IMR-90 (cell line): ENCODE measurements around the gene ZNF20. TPM values are rescaled to one million over a fixed set of nuclear protein-coding genes. Genes with fewer than 3 reads are reported as not detected.
"Not testable (repeated sequence)": the region's sequence is repeated elsewhere in the genome, so short reads cannot be mapped to it uniquely, and the experiment has no call there.

Experiments used
- ATAC-seq: fragments of 200-7000 bp; cut with Tn5 transposase; 2 replicates; pipeline ENCODE4 v1.9.1; 2020; ENCODE audit warnings: low read depth, mild to moderate bottlenecking, moderate library complexity
- BruUV-seq: library from RNA; stranded (reverse); fragments of 400-500 nt; replicated peaks from 2 replicates; lab custom pipeline; 2021; lab: Mats Ljungman, UMichigan
- CTCF ChIA-PET: fragments of 300-600 bp; formaldehyde crosslinking; extraction: SDS; loops from one replicate; lab custom pipeline; 2021; ENCODE audit warnings: antibody characterized with exemption; lab: Yijun Ruan, JAX
- POLR2A ChIA-PET: fragments of 300-600 bp; sonication (Branson Sonifier 250); formaldehyde crosslinking; loops from one replicate; lab custom pipeline; 2022; ENCODE audit warnings: antibody characterized with exemption; ENCODE audit not compliant: unreplicated experiment; lab: Charles Lee
- DNase-seq: peaks from one replicate; pipeline ENCODE4 v3.0.0; 2013
- H2AFZ ChIP-seq: replicated peaks from 2 replicates; pipeline ENCODE3; 2013; ENCODE audit warnings: low read length, mild to moderate bottlenecking; ENCODE audit not compliant: poor library complexity
- H2AK5ac ChIP-seq: 2 replicates; pipeline ENCODE4 v1.6.1; 2013; ENCODE audit warnings: low read depth, low read length, inconsistent platforms
- H2AK9ac ChIP-seq: replicated peaks from 2 replicates; pipeline ENCODE3; 2013; ENCODE audit warnings: mild to moderate bottlenecking, low read depth, low read length, moderate library complexity; ENCODE audit not compliant: poor library complexity
- H2BK120ac ChIP-seq: 2 replicates; pipeline ENCODE4 v1.6.1; 2013; ENCODE audit warnings: low read depth, low read length, inconsistent platforms
- H2BK15ac ChIP-seq: 3 replicates; pipeline ENCODE4 v1.6.1; 2013; ENCODE audit warnings: low read depth, low read length, inconsistent platforms
- H2BK20ac ChIP-seq: 2 replicates; pipeline ENCODE4 v1.6.1; 2013; ENCODE audit warnings: low read depth, mild to moderate bottlenecking, inconsistent platforms, low read length, moderate library complexity
- H2BK5ac ChIP-seq: 2 replicates; pipeline ENCODE4 v1.6.1; 2013; ENCODE audit warnings: mild to moderate bottlenecking, low read depth, low read length, inconsistent platforms; ENCODE audit not compliant: poor library complexity, severe bottlenecking
- H3K14ac ChIP-seq: replicated peaks from 2 replicates; pipeline ENCODE4 v1.6.1; 2013; ENCODE audit warnings: low read depth, low read length, inconsistent platforms
- H3K18ac ChIP-seq: 2 replicates; pipeline ENCODE4 v1.6.1; 2013; ENCODE audit warnings: low read depth, low read length, control low read depth
- H3K23ac ChIP-seq: 2 replicates; pipeline ENCODE4 v1.6.1; 2013; ENCODE audit warnings: low read depth, low read length, inconsistent platforms
- H3K27ac ChIP-seq: 2 replicates; pipeline ENCODE4 v1.5.1; 2013; ENCODE audit warnings: mild to moderate bottlenecking, control low read depth, low read length; ENCODE audit not compliant: insufficient read depth
- H3K27me3 ChIP-seq: 2 replicates; pipeline ENCODE4 v1.6.1; 2013; ENCODE audit warnings: low read length; ENCODE audit not compliant: control insufficient read depth, insufficient read depth
- H3K36me3 ChIP-seq: 2 replicates; pipeline ENCODE4 v1.6.1; 2013; ENCODE audit warnings: low read length, mixed read lengths; ENCODE audit not compliant: control insufficient read depth, insufficient read depth
- H3K4ac ChIP-seq: 2 replicates; pipeline ENCODE4 v1.6.1; 2013; ENCODE audit warnings: low read depth, low read length, inconsistent platforms
- H3K4me1 ChIP-seq: 2 replicates; pipeline ENCODE4 v1.6.1; 2013; ENCODE audit warnings: low read length, mixed read lengths; ENCODE audit not compliant: control insufficient read depth, insufficient read depth
- H3K4me2 ChIP-seq: 2 replicates; pipeline ENCODE4 v1.6.1; 2013; ENCODE audit warnings: low read depth, mild to moderate bottlenecking, control low read depth, low read length, moderate library complexity
- H3K4me3 ChIP-seq: 2 replicates; pipeline ENCODE4 v1.5.1; 2013; ENCODE audit warnings: low read depth, mild to moderate bottlenecking, control low read depth, low read length, moderate library complexity; ENCODE audit not compliant: insufficient read depth
- H3K56ac ChIP-seq: 2 replicates; pipeline ENCODE4 v1.6.1; 2013; ENCODE audit warnings: low read length, inconsistent platforms; ENCODE audit not compliant: insufficient read depth; ENCODE audit errors: extremely low read depth
- H3K79me1 ChIP-seq, 2 experiments: 2 replicates each; pipeline ENCODE4 v1.6.1; 2013; ENCODE audit warnings: low read length in 2 of 2, inconsistent platforms in 1 of 2, low read depth in 1 of 2
- H3K9ac ChIP-seq: 2 replicates; pipeline ENCODE4 v1.6.1; 2013; ENCODE audit warnings: low read depth, low read length, control low read depth
- H3K9me1 ChIP-seq: 2 replicates; pipeline ENCODE4 v1.6.1; 2013; ENCODE audit warnings: low read length, inconsistent platforms; ENCODE audit not compliant: insufficient read depth
- H3K9me3 ChIP-seq: 2 replicates; pipeline ENCODE4 v1.6.1; 2013; ENCODE audit warnings: low read length; ENCODE audit not compliant: control insufficient read depth, insufficient read depth
- H4K20me1 ChIP-seq: 2 replicates; pipeline ENCODE4 v1.6.1; 2013; ENCODE audit warnings: low read length, inconsistent platforms; ENCODE audit not compliant: insufficient read depth
- H4K5ac ChIP-seq: 2 replicates; pipeline ENCODE4 v1.6.1; 2013; ENCODE audit warnings: mild to moderate bottlenecking, low read depth, low read length, control low read depth
- H4K8ac ChIP-seq, 2 experiments: 2 replicates each; pipeline ENCODE4 v1.6.1; 2013; ENCODE audit warnings: low read depth in 2 of 2, low read length in 2 of 2, control low read depth in 1 of 2, inconsistent platforms in 1 of 2
- H4K91ac ChIP-seq: 2 replicates; pipeline ENCODE4 v1.6.1; 2013; ENCODE audit warnings: low read depth, low read length, inconsistent platforms; ENCODE audit not compliant: insufficient read depth
- WGBS, 2 experiments: methylation state at CpG; one replicate each; pipeline versions ENCODE4 v1.1.5 to v1.1.7; 2013; ENCODE audit warnings: missing lambda C conversion rate in 2 of 2; ENCODE audit not compliant: insufficient read length in 1 of 2; ENCODE audit errors: extremely low coverage in 2 of 2; 5-methylcytosine and 5-hydroxymethylcytosine counted together
- dilution Hi-C: fragments of 300-500 bp; cut with HindIII; formaldehyde crosslinking; loops from one replicate; pipeline ENCODE4 v1.14.3; 2018; ENCODE audit warnings: low sequenced_read_pairs; ENCODE audit not compliant: unreplicated experiment
- in situ Hi-C: fragments of 300-500 bp; cut with MboI; formaldehyde crosslinking; loops from 3 replicates; pipeline ENCODE4 v1.14.3; 2019; ENCODE audit warnings: low sequenced_read_pairs, inconsistent platforms, mixed read lengths
- intact Hi-C: fragments of 100-400 bp; cut with micrococcal nuclease; formaldehyde crosslinking; loops from 2 replicates; pipeline ENCODE4 v1.10.0; 2022
- polyA plus RNA-seq, 3 experiments: library from polyadenylated mRNA; depleted of rRNA; stranded (reverse); fragments of >200 nt; gene quantifications; 2 replicates each; pipeline ENCODE4 v1.2.3, GENCODE V29; 2012; ENCODE audit warnings: low replicate concordance in 1 of 3
- total RNA-seq: library from RNA; depleted of rRNA; stranded (reverse); fragments of >200 nt; gene quantifications from 2 replicates; pipeline ENCODE4 v1.2.3, GENCODE V29; 2012

The ZNF20 gene
- total and polyA plus RNA-seq, 2 of the 4 experiments (the other 2 are of a cell fraction), result 2.1 to 7.9 TPM

DNA sequence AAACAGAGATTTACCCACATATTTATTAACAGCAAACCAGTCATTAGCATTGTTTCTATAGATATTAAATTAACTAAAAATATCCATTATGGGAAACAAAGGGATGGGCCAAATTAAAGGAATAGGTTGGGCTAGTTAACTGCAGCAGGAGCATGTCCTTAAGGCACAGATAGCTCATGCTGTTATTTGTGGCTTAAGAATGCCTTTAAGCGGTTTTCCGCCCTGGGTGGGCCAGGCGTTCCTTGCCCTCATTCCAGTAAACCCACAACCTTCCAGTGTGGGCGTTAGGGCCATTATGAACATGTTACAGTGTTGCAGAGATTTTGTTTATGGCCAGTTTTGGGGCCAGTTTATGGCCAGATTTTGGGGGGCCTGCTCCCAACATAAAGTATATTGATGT lies 36.2 kb downstream of the ZNF20 start:
- H2BK120ac ChIP-seq, H3K9ac ChIP-seq, H3K4me3 ChIP-seq, H3K23ac ChIP-seq, H2BK15ac ChIP-seq, H2AFZ ChIP-seq, intact Hi-C loops, dilution Hi-C loops, H2AK5ac ChIP-seq, DNase-seq, CTCF ChIA-PET, H2AK9ac ChIP-seq, H3K4ac ChIP-seq, H2BK5ac ChIP-seq, H3K36me3 ChIP-seq, ATAC-seq, H3K27ac ChIP-seq, H3K9me1 ChIP-seq, H4K5ac ChIP-seq, H2BK20ac ChIP-seq, H3K79me1 ChIP-seq, in situ Hi-C loops, H3K4me1 ChIP-seq, H3K14ac ChIP-seq, H4K20me1 ChIP-seq, H3K4me2 ChIP-seq, H3K56ac ChIP-seq, H3K27me3 ChIP-seq, H4K91ac ChIP-seq, BruUV-seq, H3K18ac ChIP-seq, POLR2A ChIA-PET, H4K8ac ChIP-seq: not testable (repeated sequence)
- H3K9me3 ChIP-seq, result peaks cover 16% of the 10 kb centered on the region
- no CpG with 5 or more reads among the region's 4 CpGs for WGBS, 2 experiments
